NCI-H82 treated with DMSO at 0.1 percent for 48 hours (cell line): ENCODE data around the gene SLC35B1.

Experiments
- DNase-seq: peaks from one replicate; lab custom pipeline; 2025; ENCODE audit not compliant: unreplicated experiment; lab: John Stamatoyannopoulos, UW

The SLC35B1 gene

GRCh38 chr17:49700960-49701359, 6.8 kb downstream of the SLC35B1 start:
- no peak for DNase-seq

GRCh38 chr17:49699966-49700575, 7.7 kb downstream of the SLC35B1 start:
- no peak for DNase-seq

GRCh38 chr17:49698005-49698404, 9.8 kb downstream of the SLC35B1 start:
- no peak for DNase-seq

GRCh38 chr17:49696233-49696761, 11.5 kb downstream of the SLC35B1 start:
- DNase-seq: no peak

GRCh38 chr17:49695698-49696232, 12.0 kb downstream of the SLC35B1 start:
- DNase-seq: no peak

- peak; percentile 32 for DNase-seq
Observed at GRCh38 chr17:49694847-49695697, 12.7 kb downstream of the SLC35B1 start.

- no peak for DNase-seq
Observed at GRCh38 chr17:49692751-49693150, 15.0 kb downstream of the SLC35B1 start.

- DNase-seq: no peak
Observed at GRCh38 chr17:49691677-49692191, 16.0 kb downstream of the SLC35B1 start.

GRCh38 chr17:49691086-49691676, 16.6 kb downstream of the SLC35B1 start:
- DNase-seq: no peak

- peak; percentile 54 for DNase-seq
Observed at GRCh38 chr17:49690256-49690655, 17.5 kb downstream of the SLC35B1 start.

- DNase-seq: no peak
Observed at GRCh38 chr17:49688848-49689247, 18.9 kb downstream of the SLC35B1 start.

GRCh38 chr17:49687878-49688491, 19.8 kb downstream of the SLC35B1 start:
- no peak for DNase-seq

GRCh38 chr17:49681106-49681979, 26.4 kb downstream of the SLC35B1 start:
- DNase-seq: no peak

GRCh38 chr17:49680314-49680713, 27.4 kb downstream of the SLC35B1 start:
- no peak for DNase-seq

GRCh38 chr17:49677933-49678847, 29.6 kb downstream of the SLC35B1 start, which contains the start of gene SPOP:
SPOP (minus strand) TSS chr17:49678097; CDS start chr17:49622810, 55,287 bp downstream.
- peak; percentile 99 for DNase-seq

- DNase-seq: peak; percentile 83
Observed at GRCh38 chr17:49677134-49677932, 30.4 kb downstream of the SLC35B1 start.

- DNase-seq: no peak
Observed at GRCh38 chr17:49676276-49676868, 31.4 kb downstream of the SLC35B1 start.

GRCh38 chr17:49674507-49674906, 33.3 kb downstream of the SLC35B1 start:
- DNase-seq: no peak
